Measurements from ENCODE around the gene SEC61G. TPM values are rescaled to one million over a fixed set of nuclear protein-coding genes. Genes with fewer than 3 reads are reported as not detected.

Gene SEC61G
- total RNA-seq, 1 donor from 2014 or later, result 79.5 TPM

GRCh38 chr7:54712820-54713219 is 46.2 kb downstream of the SEC61G start:
- DNase-seq (no peak), ATAC-seq (no peak)
- H3K4me1 ChIP-seq, result no peaks in the 10 kb centered on the region
- H3K36me3 ChIP-seq, result no peaks in the 10 kb centered on the region
- H3K27ac ChIP-seq, result no peak overlapping the region
- TF ChIP-seq, protein P1, sequence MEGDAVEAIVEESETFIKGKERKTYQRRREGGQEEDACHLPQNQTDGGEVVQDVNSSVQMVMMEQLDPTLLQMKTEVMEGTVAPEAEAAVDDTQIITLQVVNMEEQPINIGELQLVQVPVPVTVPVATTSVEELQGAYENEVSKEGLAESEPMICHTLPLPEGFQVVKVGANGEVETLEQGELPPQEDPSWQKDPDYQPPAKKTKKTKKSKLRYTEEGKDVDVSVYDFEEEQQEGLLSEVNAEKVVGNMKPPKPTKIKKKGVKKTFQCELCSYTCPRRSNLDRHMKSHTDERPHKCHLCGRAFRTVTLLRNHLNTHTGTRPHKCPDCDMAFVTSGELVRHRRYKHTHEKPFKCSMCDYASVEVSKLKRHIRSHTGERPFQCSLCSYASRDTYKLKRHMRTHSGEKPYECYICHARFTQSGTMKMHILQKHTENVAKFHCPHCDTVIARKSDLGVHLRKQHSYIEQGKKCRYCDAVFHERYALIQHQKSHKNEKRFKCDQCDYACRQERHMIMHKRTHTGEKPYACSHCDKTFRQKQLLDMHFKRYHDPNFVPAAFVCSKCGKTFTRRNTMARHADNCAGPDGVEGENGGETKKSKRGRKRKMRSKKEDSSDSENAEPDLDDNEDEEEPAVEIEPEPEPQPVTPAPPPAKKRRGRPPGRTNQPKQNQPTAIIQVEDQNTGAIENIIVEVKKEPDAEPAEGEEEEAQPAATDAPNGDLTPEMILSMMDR (IDR thresholded peaks at IDR 0.05), result no peak
- peaks cover 10% of the 10 kb centered on the region for H3K9me3 ChIP-seq
- intact Hi-C loops (cut with DNase I), result no loop called here
- no peak overlapping the region for H3K4me3 ChIP-seq
- H3K27me3 ChIP-seq (ENCODE audit: low read depth), result no peaks in the 10 kb centered on the region

- Histone ChIP-seq H3K9me3 (peaks cover 10% of the 10 kb centered on the region), H3K36me3 (no peaks in the 10 kb centered on the region), H3K27me3 (ENCODE audit: low read depth) (no peaks in the 10 kb centered on the region), H3K27ac (no peak overlapping the region), H3K4me3 (no peak overlapping the region), H3K4me1 (no peaks in the 10 kb centered on the region)
- no peak for DNase-seq
- intact Hi-C loops (cut with DNase I), result no loop called here
- no peak for ATAC-seq
- TF ChIP-seq, protein P1 (IDR thresholded peaks at IDR 0.05), result no peak
Measured at GRCh38 chr7:54711900-54712595, 47.0 kb downstream of the SEC61G start.

DNA sequence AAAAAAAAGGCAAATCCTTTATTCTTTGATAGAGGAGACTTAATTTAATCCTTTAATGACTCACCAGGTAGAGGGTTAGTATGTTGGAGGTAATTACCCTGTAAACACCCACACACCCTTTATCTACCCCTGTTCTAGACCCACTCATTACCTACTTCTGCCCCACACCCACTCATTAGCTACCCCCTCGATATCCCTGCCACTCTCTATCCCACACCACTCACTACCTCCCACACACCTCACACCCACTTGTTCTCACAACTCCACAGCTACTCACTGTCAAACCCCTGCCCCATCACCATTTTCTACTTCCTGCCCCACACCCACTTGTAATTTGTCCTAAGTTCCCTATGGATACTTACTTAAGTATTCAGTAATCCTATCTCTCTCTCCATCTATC is 49.7 kb downstream of the SEC61G start:
- ATAC-seq, result no peak
- no peak for DNase-seq

GRCh38 chr7:54705436-54705835 is 53.6 kb downstream of the SEC61G start:
- intact Hi-C loops (cut with DNase I), result no loop called here
- Histone ChIP-seq H3K27ac (no peak overlapping the region), H3K36me3 (no peaks in the 10 kb centered on the region), H3K9me3 (peaks cover 10% of the 10 kb centered on the region), H3K27me3 (ENCODE audit: low read depth) (no peaks in the 10 kb centered on the region), H3K4me3 (no peak overlapping the region), H3K4me1 (no peaks in the 10 kb centered on the region)
- DNase-seq (no peak), ATAC-seq (no peak)
- TF ChIP-seq, protein P1 (IDR thresholded peaks at IDR 0.05), result no peak

More for the DNA sequence above, 49.7 kb downstream of the SEC61G start:
- no peaks in the 10 kb centered on the region for H3K4me1 ChIP-seq
- TF ChIP-seq, protein P1 (IDR thresholded peaks at IDR 0.05), result no peak
- H3K4me3 ChIP-seq, result no peak overlapping the region
- H3K9me3 ChIP-seq, result peaks cover 10% of the 10 kb centered on the region
- H3K27me3 ChIP-seq (ENCODE audit: low read depth), result no peaks in the 10 kb centered on the region
- H3K36me3 ChIP-seq, result no peaks in the 10 kb centered on the region
- H3K27ac ChIP-seq, result no peak overlapping the region
- intact Hi-C loops (cut with DNase I), result no loop called here

DNA sequence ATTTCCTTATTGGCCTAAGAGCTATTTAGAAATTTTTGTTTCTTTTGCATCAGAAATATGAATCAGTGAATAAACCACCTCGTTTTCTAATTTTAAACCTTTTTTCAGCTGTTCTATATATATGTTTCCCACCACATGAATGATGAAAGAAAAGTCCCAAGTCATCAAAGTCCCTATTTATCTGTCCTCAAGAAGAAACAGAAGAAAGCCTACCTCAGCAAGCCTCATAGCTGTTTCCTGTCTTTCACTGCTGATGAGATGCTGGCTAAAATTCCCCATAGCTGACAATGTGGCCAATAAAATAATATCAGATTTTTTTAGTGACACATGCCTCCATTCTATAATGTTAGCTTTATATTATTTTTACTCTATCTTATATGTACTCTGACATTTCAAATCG is 54.2 kb downstream of the SEC61G start:
- Histone ChIP-seq H3K4me3 (no peak overlapping the region), H3K27me3 (ENCODE audit: low read depth) (no peaks in the 10 kb centered on the region), H3K27ac (no peak overlapping the region), H3K9me3 (peaks cover 10% of the 10 kb centered on the region), H3K4me1 (no peaks in the 10 kb centered on the region), H3K36me3 (no peaks in the 10 kb centered on the region)
- intact Hi-C loops (cut with DNase I), result no loop called here
- ATAC-seq (no peak), DNase-seq (no peak)
- TF ChIP-seq, protein P1 (IDR thresholded peaks at IDR 0.05), result no peak

Other genes starting within 250 kb of the SEC61G start
- not detected for gene VSTM2A, start 216.8 kb downstream of the SEC61G start, total RNA-seq